HepG2 (cell line): ENCODE measurements around the gene NOS1AP. TPM values are rescaled to one million over a fixed set of nuclear protein-coding genes. Genes with fewer than 3 reads are reported as not detected.

Experiments
- ATAC-seq: fragments of 200-7000 bp; cut with Tn5 transposase; 3 replicates; pipeline ENCODE4 v1.9.1; 2020; ENCODE audit warnings: mild to moderate bottlenecking, moderate library complexity
- BruUV-seq: library from RNA; stranded (reverse); fragments of 400-500 nt; replicated peaks from 2 replicates; lab custom pipeline; 2021; lab: Mats Ljungman, UMichigan
- CTCF ChIA-PET: fragments of 300-600 bp; formaldehyde crosslinking; extraction: SDS; loops from one replicate; lab custom pipeline; 2021; ENCODE audit warnings: low total read pairs, inconsistent platforms, low intra/inter-chr PET ratio; lab: Yijun Ruan, JAX
- POLR2A ChIA-PET: fragments of 350-600 bp; sonication (Branson Sonifier 250); formaldehyde crosslinking; loops from one replicate; lab custom pipeline; 2020; ENCODE audit warnings: antibody characterized with exemption, inconsistent platforms; lab: Yijun Ruan, JAX
- DNase-seq: peaks from one replicate; pipeline ENCODE4 v3.0.0-alpha.2; 2015; ENCODE audit warnings: low spot score
- FAIRE-seq: peaks from 3 replicates; lab custom pipeline; 2011; peaks lifted over from hg19 to GRCh38; lab: Jason Lieb, UNC
- H2AFZ ChIP-seq: one replicate; pipeline ENCODE4 v1.6.1; 2011; ENCODE audit warnings: low read length, inconsistent platforms
- H3K27ac ChIP-seq: fragments of 300-600 bp; 3 replicates; pipeline ENCODE4 v1.8.0; 2011; ENCODE audit warnings: mixed run types, mild to moderate bottlenecking, mixed read lengths, low read length, inconsistent platforms; ENCODE audit not compliant: insufficient read depth; ENCODE audit errors: extremely low read length
- H3K27me3 ChIP-seq, 2 experiments: fragments of 200-600 bp in 1 of 2; 2 replicates in 1 of 2; 3 replicates in 1 of 2; pipeline versions ENCODE4 v1.6.0 to v1.8.0; 2011; ENCODE audit warnings: low read length in 2 of 2, mild to moderate bottlenecking in 2 of 2, moderate library complexity in 2 of 2, inconsistent platforms in 1 of 2; ENCODE audit not compliant: insufficient read depth in 2 of 2, control insufficient read depth in 1 of 2
- H3K36me3 ChIP-seq, 2 experiments: fragments of 200-600 bp in 1 of 2; replicated peaks in 1 of 2; 2 replicates in 1 of 2; 3 replicates in 1 of 2; pipeline versions ENCODE4 v1.5.1 to v1.8.0; 2011; ENCODE audit warnings: low read length in 2 of 2, inconsistent platforms in 1 of 2; ENCODE audit not compliant: insufficient read depth in 2 of 2, control insufficient read depth in 1 of 2
- H3K4me1 ChIP-seq: 2 replicates; pipeline ENCODE4 v1.5.1; 2012; ENCODE audit warnings: low read length, inconsistent platforms; ENCODE audit not compliant: insufficient read depth
- H3K4me2 ChIP-seq: 2 replicates; pipeline ENCODE4 v1.6.0; 2011; ENCODE audit warnings: low read depth, low read length, inconsistent platforms
- H3K4me3 ChIP-seq, 3 experiments: fragments of 200-600 bp in 1 of 3; sonication (generic), shearing (Covaris generic) in 1 of 3; replicated peaks in 1 of 3; 2 replicates each; pipeline ENCODE4 v1.5.1; 2011 to 2016; ENCODE audit warnings: low read length in 3 of 3, inconsistent platforms in 2 of 3, low read depth in 2 of 3, mild to moderate bottlenecking in 2 of 3, control low read depth in 1 of 3, mixed read lengths in 1 of 3; ENCODE audit not compliant: insufficient read depth in 1 of 3
- H3K79me2 ChIP-seq: one replicate; pipeline ENCODE4 v1.6.1; 2011; ENCODE audit warnings: low read length, inconsistent platforms; ENCODE audit not compliant: insufficient read depth
- H3K9ac ChIP-seq: 2 replicates; pipeline ENCODE4 v1.6.0; 2011; ENCODE audit warnings: mild to moderate bottlenecking, low read depth, low read length, inconsistent platforms; ENCODE audit not compliant: insufficient read depth
- H3K9me3 ChIP-seq: 2 replicates; pipeline ENCODE4 v1.5.1; 2012; ENCODE audit warnings: mild to moderate bottlenecking, low read length
- H4K20me1 ChIP-seq: 2 replicates; pipeline ENCODE4 v1.6.0; 2011; ENCODE audit warnings: inconsistent platforms, mild to moderate bottlenecking, low read length, moderate library complexity; ENCODE audit not compliant: insufficient read depth
- BRF2 ChIP-seq: sonication (generic); formaldehyde crosslinking; IDR thresholded peaks from 2 replicates; pipeline ENCODE4 v1.8.1; 2022; ENCODE audit warnings: mild to moderate bottlenecking, missing genetic modification reagents
- GABPA ChIP-seq, 2 experiments: IDR thresholded peaks; 2 replicates each; pipeline ENCODE4 v1.6.1; 2011 to 2016; ENCODE audit warnings: low read depth in 2 of 2, low read length in 1 of 2, missing biosample characterization in 1 of 2, missing genetic modification characterization in 1 of 2
- GFI1 ChIP-seq: sonication (generic); formaldehyde crosslinking; IDR thresholded peaks from 2 replicates; pipeline ENCODE4 v1.5.0; 2020; ENCODE audit warnings: missing genetic modification reagents, mild to moderate bottlenecking, borderline replicate concordance
- HOXD1 ChIP-seq: sonication (generic); formaldehyde crosslinking; IDR thresholded peaks from 2 replicates; pipeline ENCODE4 v1.5.0; 2020; ENCODE audit warnings: missing genetic modification reagents
- KDM1A ChIP-seq: IDR thresholded peaks from 2 replicates; pipeline ENCODE4 v1.6.1; 2016; ENCODE audit warnings: missing compliant biosample characterization
- MEIS2 ChIP-seq: sonication (generic); formaldehyde crosslinking; IDR thresholded peaks from 2 replicates; pipeline ENCODE4 v1.9.0; 2021; ENCODE audit warnings: mild to moderate bottlenecking, missing genetic modification reagents
- RFX1 ChIP-seq: fragments of 450-650 bp; IDR thresholded peaks from 2 replicates; pipeline ENCODE4 v1.6.1; 2017
- SMAD9 ChIP-seq: sonication (generic); formaldehyde crosslinking; IDR thresholded peaks from 2 replicates; pipeline ENCODE4 v1.5.1; 2020; ENCODE audit warnings: mild to moderate bottlenecking, missing genetic modification reagents
- ZFP36 ChIP-seq: fragments of 150-350 bp; IDR thresholded peaks from 2 replicates; pipeline ENCODE4 v1.6.1; 2018; ENCODE audit warnings: borderline replicate concordance, low read length, low read depth; ENCODE audit not compliant: partially characterized antibody
- ZNF160 ChIP-seq: sonication (generic); formaldehyde crosslinking; IDR thresholded peaks from 2 replicates; pipeline ENCODE4 v1.8.0; 2022; ENCODE audit warnings: mild to moderate bottlenecking, inconsistent platforms, missing genetic modification reagents
- ZNF766 ChIP-seq: sonication (generic); formaldehyde crosslinking; IDR thresholded peaks from 2 replicates; pipeline ENCODE4 v1.5.0; 2020; ENCODE audit warnings: missing genetic modification reagents, borderline replicate concordance
- WGBS: methylation state at CpG from one replicate; pipeline ENCODE4 v1.1.6; 2017; ENCODE audit warnings: low lambda C conversion rate; 5-methylcytosine and 5-hydroxymethylcytosine counted together
- in situ Hi-C: cut with HindIII; loops from 2 replicates; pipeline ENCODE4 v1.10.0; 2017; ENCODE audit warnings: low pct_unique_long_range_greater_than_20kb; ENCODE audit not compliant: extremely low pct_ligation_motif_present
- intact Hi-C: fragments of 100-400 bp; cut with micrococcal nuclease; formaldehyde crosslinking; loops from one replicate; pipeline ENCODE4 v1.10.0; 2022; ENCODE audit not compliant: unreplicated experiment
- polyA plus RNA-seq, 8 experiments: library from polyadenylated mRNA; depleted of rRNA in 3 of 8; stranded (reverse) in 7 of 8; unstranded in 1 of 8; fragments of >200 nt; fragmentation: Illumina TruSeq in 4 of 8; extraction: Trizol in 4 of 8; gene quantifications; 2 replicates each; pipeline versions ENCODE4 v1.2.1 to v1.2.3, GENCODE V29; 2011 to 2016; ENCODE audit warnings: low read depth in 4 of 8, missing spikeins in 1 of 8, mixed read lengths in 1 of 8; ENCODE audit not compliant: insufficient read depth in 1 of 8
- total RNA-seq, 5 experiments: library from RNA; depleted of rRNA; stranded (reverse); fragments of >200 nt; fragmentation: Illumina TruSeq; extraction: Trizol; gene quantifications; 2 replicates each; pipeline ENCODE4 v1.2.3, GENCODE V29; 2016; ENCODE audit warnings: low read depth in 1 of 5
- TF ChIP-seq, protein P1 (sequence below): sonication (generic); formaldehyde crosslinking; IDR thresholded peaks from 2 replicates; pipeline ENCODE4 v1.4.0; 2020; ENCODE audit warnings: missing genetic modification reagents, mild to moderate bottlenecking, borderline replicate concordance
- TF ChIP-seq, protein P2 (sequence below), 2 experiments: sonication (generic) in 1 of 2; formaldehyde crosslinking in 1 of 2; IDR thresholded peaks; 2 replicates each; pipeline versions ENCODE4 v1.5.1 to v1.6.1; 2011 to 2020; ENCODE audit warnings: borderline replicate concordance in 1 of 2, low read depth in 1 of 2, low read length in 1 of 2, mild to moderate bottlenecking in 1 of 2, missing genetic modification reagents in 1 of 2, moderate library complexity in 1 of 2
- TF ChIP-seq, protein P3 (sequence below): sonication (generic); formaldehyde crosslinking; IDR thresholded peaks from 2 replicates; pipeline ENCODE4 v1.8.0; 2022; ENCODE audit warnings: missing genetic modification reagents, mild to moderate bottlenecking, inconsistent platforms, borderline replicate concordance

The NOS1AP gene
- total and polyA plus RNA-seq, 2 of the 13 experiments (the other 11 are each of a cell fraction or from before 2014, with no cell fraction given): 2.0 to 3.3 TPM

DNA sequence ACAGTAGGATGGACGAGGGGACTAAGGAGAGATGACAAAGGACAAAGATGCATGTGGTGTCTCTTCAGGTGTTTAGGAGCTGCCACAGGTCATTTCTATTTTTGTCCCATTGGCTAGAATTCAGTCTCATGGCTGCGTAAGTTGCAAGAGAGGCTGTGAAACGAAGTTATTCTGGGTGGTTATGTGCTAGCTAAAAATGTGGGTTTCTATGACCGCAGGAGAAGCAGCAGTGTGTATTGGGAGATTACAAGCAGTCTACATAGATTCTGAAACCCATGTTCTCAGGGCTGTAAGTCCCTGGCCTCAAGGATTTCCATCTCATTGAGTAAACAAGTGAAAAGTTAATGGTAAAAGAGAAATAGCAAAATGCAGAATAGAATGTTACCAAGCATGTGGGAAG lies 196.5 kb downstream of the NOS1AP start:
- Histone ChIP-seq H3K79me2 (no peaks in the 10 kb centered on the region), H3K27me3 (no peaks in the 10 kb centered on the region), H2AFZ (no peak overlapping the region), H4K20me1 (no peaks in the 10 kb centered on the region), H3K4me3 (no peak overlapping the region), H3K9me3 (no peaks in the 10 kb centered on the region), H3K4me2 (no peak overlapping the region), H3K9ac (no peak overlapping the region), H3K4me1 (0 out of 2 replicates have a peak, but pooled peaks cover 11% of the 10 kb centered on the region), H3K27ac (no peak overlapping the region), H3K36me3 (no peaks in the 10 kb centered on the region; a peak in 1 of 5 replicates)
- WGBS: 95% methylated on average over 4 of the region's 4 CpGs
- no TSS peak for BruUV-seq
- CTCF ChIA-PET: no interaction called here
- POLR2A ChIA-PET: interaction anchor here (0.6 to 1.8 kb wide), 2 partner anchors 70 to 734 kb away, joined by 4 to 5 read pairs; no protein-coding TSS in a partner anchor
- no peak for TF ChIP-seq ZNF160
- TF ChIP-seq GABPA (IDR thresholded peaks at IDR 0.05; ENCODE audit: low read depth, low read length): no peak
- no peak for TF ChIP-seq GABPA (CRISPR knock-in tag; IDR thresholded peaks at IDR 0.05; ENCODE audit: low read depth)
- TF ChIP-seq KDM1A (CRISPR knock-in tag): no peak
- TF ChIP-seq, protein P1, sequence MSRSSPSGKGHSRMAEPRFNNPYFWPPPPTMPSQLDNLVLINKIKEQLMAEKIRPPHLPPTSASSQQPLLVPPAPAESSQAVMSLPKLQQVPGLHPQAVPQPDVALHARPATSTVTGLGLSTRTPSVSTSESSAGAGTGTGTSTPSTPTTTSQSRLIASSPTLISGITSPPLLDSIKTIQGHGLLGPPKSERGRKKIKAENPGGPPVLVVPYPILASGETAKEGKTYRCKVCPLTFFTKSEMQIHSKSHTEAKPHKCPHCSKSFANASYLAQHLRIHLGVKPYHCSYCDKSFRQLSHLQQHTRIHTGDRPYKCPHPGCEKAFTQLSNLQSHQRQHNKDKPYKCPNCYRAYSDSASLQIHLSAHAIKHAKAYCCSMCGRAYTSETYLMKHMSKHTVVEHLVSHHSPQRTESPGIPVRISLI (CRISPR knock-in tag): no peak
- TF ChIP-seq, protein P2, sequence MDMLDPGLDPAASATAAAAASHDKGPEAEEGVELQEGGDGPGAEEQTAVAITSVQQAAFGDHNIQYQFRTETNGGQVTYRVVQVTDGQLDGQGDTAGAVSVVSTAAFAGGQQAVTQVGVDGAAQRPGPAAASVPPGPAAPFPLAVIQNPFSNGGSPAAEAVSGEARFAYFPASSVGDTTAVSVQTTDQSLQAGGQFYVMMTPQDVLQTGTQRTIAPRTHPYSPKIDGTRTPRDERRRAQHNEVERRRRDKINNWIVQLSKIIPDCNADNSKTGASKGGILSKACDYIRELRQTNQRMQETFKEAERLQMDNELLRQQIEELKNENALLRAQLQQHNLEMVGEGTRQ (IDR thresholded peaks at IDR 0.05; ENCODE audit: low read depth, low read length): no peak
- TF ChIP-seq, protein P2 (CRISPR knock-in tag; IDR thresholded peaks at IDR 0.05; ENCODE audit: borderline replicate concordance): no peak
- TF ChIP-seq MEIS2 (CRISPR knock-in tag): no peak
- TF ChIP-seq SMAD9 (CRISPR knock-in tag): no peak
- TF ChIP-seq BRF2: no peak
- TF ChIP-seq, protein P3, sequence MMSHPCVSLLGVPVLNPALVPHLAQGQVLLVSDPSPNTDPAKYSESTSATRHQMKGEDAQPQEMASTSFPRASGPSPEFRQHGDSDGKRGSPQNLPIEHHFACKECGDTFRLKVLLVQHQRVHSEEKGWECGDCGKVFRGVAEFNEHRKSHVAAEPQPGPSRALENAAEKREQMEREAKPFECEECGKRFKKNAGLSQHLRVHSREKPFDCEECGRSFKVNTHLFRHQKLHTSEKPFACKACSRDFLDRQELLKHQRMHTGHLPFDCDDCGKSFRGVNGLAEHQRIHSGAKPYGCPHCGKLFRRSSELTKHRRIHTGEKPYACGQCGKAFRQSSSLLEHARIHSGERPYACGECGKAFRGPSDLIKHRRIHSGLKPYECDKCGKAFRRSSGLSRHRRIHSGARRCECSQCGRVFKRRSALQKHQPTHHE (CRISPR knock-in tag): no peak
- no peak for TF ChIP-seq ZFP36
- no peak for TF ChIP-seq HOXD1
- TF ChIP-seq RFX1: no peak
- no peak for TF ChIP-seq ZNF766
- no peak for TF ChIP-seq GFI1 (CRISPR knock-in tag)
- FAIRE-seq (no peak), DNase-seq (no peak), ATAC-seq (no peak)
- intact Hi-C loops (no loop called here), in situ Hi-C loops (no loop called here)
